Right lobe of liver (tissue), 6 donors: ENCODE measurements around the gene DNAJC15. TPM values are rescaled to one million over a fixed set of nuclear protein-coding genes. Genes with fewer than 3 reads are reported as not detected.

Experiments
- ATAC-seq, 4 donors: fragments of 200-7000 bp; cut with Tn5 transposase; one replicate each; pipeline ENCODE4 v1.9.1; 2020; ENCODE audit warnings: mild to moderate bottlenecking in 4 of 4, moderate library complexity in 4 of 4
- DNase-seq, 3 donors: peaks; one replicate each; pipeline ENCODE4 v3.0.0-alpha.2; 2020
- H3K27ac ChIP-seq, 3 donors: fragments of 200-600 bp; one replicate each; pipeline ENCODE4 v1.8.0; 2022
- H3K27me3 ChIP-seq, 2 donors: fragments of 200-600 bp; one replicate each; pipeline ENCODE4 v1.8.0; 2022
- H3K36me3 ChIP-seq, 4 donors: fragments of 200-600 bp; sonication (generic) in 1 of 4; one replicate each; pipeline versions ENCODE4 v1.5.1 to v1.8.0; 2017 to 2022; ENCODE audit warnings: control low read depth in 1 of 4
- H3K4me1 ChIP-seq, 4 donors: fragments of 200-600 bp; sonication (generic) in 1 of 4; one replicate each; pipeline versions ENCODE4 v1.5.1 to v1.8.0; 2017 to 2022; ENCODE audit warnings: control low read depth in 1 of 4
- H3K4me3 ChIP-seq, 3 donors: fragments of 200-600 bp; one replicate each; pipeline ENCODE4 v1.8.0; 2022
- H3K9me3 ChIP-seq, 4 donors: fragments of 200-600 bp; sonication (generic) in 1 of 4; one replicate each; pipeline versions ENCODE4 v1.5.1 to v1.8.0; 2017 to 2022; ENCODE audit warnings: control low read depth in 1 of 4
- POLR2A ChIP-seq: fragments of 450-650 bp; IDR thresholded peaks from one replicate; pipeline ENCODE4 v1.6.1; 2017; ENCODE audit warnings: antibody characterized with exemption, mild to moderate bottlenecking
- WGBS: methylation state at CpG from one replicate; pipeline ENCODE4 v1.1.6; 2018; ENCODE audit warnings: low coverage, low lambda C conversion rate; ENCODE audit not compliant: insufficient coverage; ENCODE audit errors: missing lambda C conversion rate; 5-methylcytosine and 5-hydroxymethylcytosine counted together
- intact Hi-C, 2 donors: fragments of 100-400 bp; cut with DNase I; formaldehyde crosslinking; loops; one replicate each; pipeline versions ENCODE4 v1.11.2 to v1.14.1; 2022
- total RNA-seq, 6 experiments: library from RNA; depleted of rRNA in 2 of 6; stranded (reverse); fragments of >200 nt in 2 of 6; fragmentation: NEBNext Ultra II Directional in 3 of 6; extraction: Animal tissue kit (Norgen Biotek cat#: 25700) in 3 of 6; gene quantifications; one replicate each; pipeline versions ENCODE4 v1.1.0 to v1.2.4, GENCODE V29; 2016 to 2023
- TF ChIP-seq, protein P1 (sequence below), 4 donors: fragments of 200-600 bp in 3 of 4; fragments of 450-650 bp in 1 of 4; IDR thresholded peaks; one replicate each; pipeline versions ENCODE4 v1.5.1 to v1.8.0; 2016 to 2022; ENCODE audit warnings: antibody characterized with exemption in 4 of 4, mild to moderate bottlenecking in 2 of 4
- donor health status: DM: no; HTN: yes; CAD: no.
- donor health status: DM: no; HTN: no; CAD: no.
- donor health status: DM: no; HTN: no; CAD: no.
- donor health status: DM: no; HTN: yes; CAD: no.
- donor health status: DM: no; HTN: yes; CAD: no.

Gene DNAJC15
- total RNA-seq, 6 experiments from 2014 or later, result 4.1 to 9.4 (median 6.9) TPM

DNA sequence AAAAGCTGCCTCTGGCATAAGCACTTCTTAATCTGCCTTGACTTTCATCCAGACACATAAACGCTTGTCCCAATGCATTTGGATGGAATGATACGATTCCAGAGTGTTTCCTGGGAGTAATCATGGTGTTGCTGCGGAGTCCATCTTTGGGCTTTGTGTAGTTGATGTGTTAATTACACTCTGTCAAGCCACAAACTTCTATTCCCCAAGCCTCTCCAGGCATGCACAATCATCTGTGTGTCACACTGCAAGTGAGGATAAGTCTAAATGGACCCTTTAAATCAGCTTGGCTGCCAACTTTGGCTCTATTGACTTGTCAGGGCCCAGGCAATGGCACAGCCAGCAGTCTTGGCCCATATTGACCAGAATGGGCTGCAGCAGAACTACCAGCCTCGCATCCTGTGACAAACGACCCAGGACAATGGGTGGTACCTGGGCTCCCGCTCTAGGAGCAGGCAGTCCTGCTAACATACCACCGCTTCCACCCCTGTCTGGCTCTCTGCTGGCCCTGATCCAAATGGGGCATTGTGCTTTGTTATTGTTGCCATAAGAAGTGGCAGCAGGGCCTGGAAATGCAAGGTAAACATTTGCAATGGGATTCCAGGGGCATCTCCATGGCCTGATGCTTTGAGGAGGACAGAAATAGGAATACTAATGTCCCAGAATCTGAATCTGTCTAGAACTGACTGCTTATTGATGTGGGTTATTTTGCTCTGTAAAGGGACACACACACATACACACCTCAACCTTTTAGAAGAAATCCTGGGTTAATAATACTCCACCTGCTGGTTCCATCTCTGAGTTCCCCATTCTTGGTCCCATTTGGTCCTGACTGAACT is 127.2 kb downstream of the DNAJC15 start:
- no peak for ATAC-seq
- DNase-seq, result no peak
- no peak overlapping the region for H3K4me3 ChIP-seq
- H3K36me3 ChIP-seq, result no peaks in the 10 kb centered on the region
- no peaks in the 10 kb centered on the region for H3K27me3 ChIP-seq
- no peaks in the 10 kb centered on the region for H3K4me1 ChIP-seq
- WGBS, result 63% methylated on average over 4 of the region's 7 CpGs
- H3K27ac ChIP-seq, result no peak overlapping the region
- no peak for TF ChIP-seq POLR2A
- TF ChIP-seq, protein P1, sequence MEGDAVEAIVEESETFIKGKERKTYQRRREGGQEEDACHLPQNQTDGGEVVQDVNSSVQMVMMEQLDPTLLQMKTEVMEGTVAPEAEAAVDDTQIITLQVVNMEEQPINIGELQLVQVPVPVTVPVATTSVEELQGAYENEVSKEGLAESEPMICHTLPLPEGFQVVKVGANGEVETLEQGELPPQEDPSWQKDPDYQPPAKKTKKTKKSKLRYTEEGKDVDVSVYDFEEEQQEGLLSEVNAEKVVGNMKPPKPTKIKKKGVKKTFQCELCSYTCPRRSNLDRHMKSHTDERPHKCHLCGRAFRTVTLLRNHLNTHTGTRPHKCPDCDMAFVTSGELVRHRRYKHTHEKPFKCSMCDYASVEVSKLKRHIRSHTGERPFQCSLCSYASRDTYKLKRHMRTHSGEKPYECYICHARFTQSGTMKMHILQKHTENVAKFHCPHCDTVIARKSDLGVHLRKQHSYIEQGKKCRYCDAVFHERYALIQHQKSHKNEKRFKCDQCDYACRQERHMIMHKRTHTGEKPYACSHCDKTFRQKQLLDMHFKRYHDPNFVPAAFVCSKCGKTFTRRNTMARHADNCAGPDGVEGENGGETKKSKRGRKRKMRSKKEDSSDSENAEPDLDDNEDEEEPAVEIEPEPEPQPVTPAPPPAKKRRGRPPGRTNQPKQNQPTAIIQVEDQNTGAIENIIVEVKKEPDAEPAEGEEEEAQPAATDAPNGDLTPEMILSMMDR (IDR thresholded peaks at IDR 0.05), result no peak
- no peaks in the 10 kb centered on the region for H3K9me3 ChIP-seq
- intact Hi-C loops, result no loop called here

DNA sequence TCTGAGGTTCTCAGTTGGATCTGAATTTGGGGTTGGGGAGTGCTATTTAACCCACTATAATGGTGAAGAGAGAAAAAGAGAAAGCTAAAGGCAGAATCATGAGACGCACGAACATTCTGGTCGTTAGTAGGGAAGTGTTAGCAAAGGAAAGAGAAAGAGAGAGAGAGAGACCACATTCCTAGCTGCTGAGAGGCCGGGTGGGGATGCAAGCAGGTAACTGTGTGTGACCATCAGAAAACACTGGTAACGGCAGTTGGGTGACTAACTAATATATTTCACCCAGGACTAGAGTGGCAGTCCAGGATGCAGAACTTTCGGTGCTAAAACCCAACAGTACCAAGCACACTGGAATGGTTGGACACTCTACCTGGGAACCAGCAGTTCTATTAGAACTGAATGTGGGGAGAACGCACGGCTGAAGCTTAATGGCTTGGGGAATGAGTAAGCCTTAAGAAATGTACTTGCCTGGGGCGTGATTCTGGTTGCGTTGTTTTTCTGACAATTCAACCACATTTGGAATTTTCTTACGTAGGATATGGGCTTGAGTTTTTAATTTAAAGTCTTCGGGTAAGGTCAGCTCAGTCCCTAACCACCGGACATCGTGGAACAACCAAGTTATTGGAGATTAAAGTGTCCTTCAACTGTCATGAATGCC is 130.2 kb downstream of the DNAJC15 start:
- whole genome bisulfite sequencing, result 85% methylated on average over 14 of the region's 14 CpGs
- no peak overlapping the region for H3K27ac ChIP-seq
- H3K4me3 ChIP-seq, result no peak overlapping the region
- no peaks in the 10 kb centered on the region for H3K27me3 ChIP-seq
- no peaks in the 10 kb centered on the region for H3K4me1 ChIP-seq
- H3K36me3 ChIP-seq, result no peaks in the 10 kb centered on the region
- DNase-seq (no peak), ATAC-seq (no peak)
- TF ChIP-seq, protein P1 (IDR thresholded peaks at IDR 0.05), result no peak
- TF ChIP-seq POLR2A, result no peak
- H3K9me3 ChIP-seq, result no peaks in the 10 kb centered on the region
- intact Hi-C loops, result no loop called here

DNA sequence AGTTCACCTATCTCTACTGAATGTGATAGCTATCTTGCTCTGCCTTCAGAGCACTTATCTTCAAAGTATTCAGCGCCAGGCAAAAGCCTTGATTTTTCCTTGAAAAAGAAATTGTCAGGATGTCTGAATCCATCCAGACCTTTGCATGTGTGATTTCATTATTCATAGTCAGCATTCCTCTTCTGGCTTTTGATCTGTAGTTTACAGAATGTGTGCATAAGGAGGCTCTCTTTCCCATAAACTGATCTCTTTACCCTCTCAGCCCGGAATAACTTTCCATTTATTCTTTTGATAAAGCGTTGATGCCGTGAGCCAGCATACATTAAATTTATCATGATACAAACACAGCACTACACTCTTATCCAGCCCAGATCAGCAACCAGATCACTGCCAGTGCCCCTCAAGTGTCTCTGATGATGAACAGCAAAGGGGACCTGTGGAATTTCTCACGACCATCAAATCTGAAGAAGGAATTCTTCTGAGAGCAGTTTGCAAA is 130.8 kb downstream of the DNAJC15 start:
- Histone ChIP-seq H3K27me3 (no peaks in the 10 kb centered on the region), H3K4me1 (no peaks in the 10 kb centered on the region), H3K27ac (no peak overlapping the region), H3K9me3 (no peaks in the 10 kb centered on the region), H3K36me3 (no peaks in the 10 kb centered on the region), H3K4me3 (no peak overlapping the region)
- TF ChIP-seq, protein P1 (IDR thresholded peaks at IDR 0.05), result no peak
- TF ChIP-seq POLR2A, result no peak
- no peak for ATAC-seq
- 57% methylated on average over 5 of the region's 5 CpGs for WGBS
- no peak for DNase-seq
- intact Hi-C loops, result no loop called here

DNA sequence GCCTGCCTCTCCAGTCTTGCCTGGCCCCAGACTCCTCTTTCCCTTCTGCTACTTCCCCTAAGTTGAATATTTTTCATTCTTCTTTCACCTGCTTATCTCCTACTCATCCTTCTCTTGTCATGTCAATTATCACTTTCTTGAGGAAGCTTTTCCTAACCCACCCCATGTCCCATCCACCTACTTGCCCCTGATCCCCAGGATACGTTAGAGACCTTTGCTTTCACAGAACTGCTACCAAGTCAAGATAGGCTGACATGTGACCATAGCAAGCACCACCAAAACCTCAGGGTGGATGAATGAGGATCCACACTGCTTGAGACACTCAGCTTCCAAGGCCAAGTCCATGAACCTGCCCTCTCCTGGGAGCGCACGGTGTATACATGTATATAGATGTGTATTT is 131.5 kb downstream of the DNAJC15 start:
- Histone ChIP-seq H3K9me3 (no peaks in the 10 kb centered on the region), H3K36me3 (no peaks in the 10 kb centered on the region), H3K4me1 (no peaks in the 10 kb centered on the region), H3K27me3 (no peaks in the 10 kb centered on the region), H3K4me3 (no peak overlapping the region), H3K27ac (no peak overlapping the region)
- DNase-seq, result no peak
- TF ChIP-seq, protein P1 (IDR thresholded peaks at IDR 0.05), result no peak
- no peak for TF ChIP-seq POLR2A
- intact Hi-C loops, result no loop called here
- WGBS, result 82% methylated on average over 3 of the region's 3 CpGs
- no peak for ATAC-seq
